ENCODE measurements around the gene XYLT1.

XYLT1 gene

DNA sequence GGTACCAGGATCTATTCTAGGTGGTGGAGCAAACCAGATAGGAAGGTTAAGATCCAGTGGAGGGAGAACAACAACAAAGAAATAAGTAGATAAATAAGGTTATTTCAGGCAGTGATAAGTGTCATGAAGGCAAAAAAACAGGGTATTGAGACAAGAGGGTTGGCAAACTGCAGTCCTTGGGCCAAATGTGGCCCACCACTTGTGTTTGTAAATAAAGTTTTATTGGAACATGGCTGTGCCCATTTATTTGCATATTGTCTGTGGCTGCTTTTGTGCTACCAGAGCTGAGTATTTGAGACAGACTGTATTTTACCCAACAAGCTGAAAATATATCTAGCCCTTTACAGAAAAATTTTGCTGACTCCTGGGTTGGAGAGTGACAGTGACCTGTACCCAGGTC, 361.3 kb downstream of the XYLT1 start:
- no peak overlapping the region for H3K4me3 ChIP-seq (ENCODE audit: low read depth, low read length)
- no peak for DNase-seq (ENCODE audit: low read depth)
- TF ChIP-seq, protein P1, sequence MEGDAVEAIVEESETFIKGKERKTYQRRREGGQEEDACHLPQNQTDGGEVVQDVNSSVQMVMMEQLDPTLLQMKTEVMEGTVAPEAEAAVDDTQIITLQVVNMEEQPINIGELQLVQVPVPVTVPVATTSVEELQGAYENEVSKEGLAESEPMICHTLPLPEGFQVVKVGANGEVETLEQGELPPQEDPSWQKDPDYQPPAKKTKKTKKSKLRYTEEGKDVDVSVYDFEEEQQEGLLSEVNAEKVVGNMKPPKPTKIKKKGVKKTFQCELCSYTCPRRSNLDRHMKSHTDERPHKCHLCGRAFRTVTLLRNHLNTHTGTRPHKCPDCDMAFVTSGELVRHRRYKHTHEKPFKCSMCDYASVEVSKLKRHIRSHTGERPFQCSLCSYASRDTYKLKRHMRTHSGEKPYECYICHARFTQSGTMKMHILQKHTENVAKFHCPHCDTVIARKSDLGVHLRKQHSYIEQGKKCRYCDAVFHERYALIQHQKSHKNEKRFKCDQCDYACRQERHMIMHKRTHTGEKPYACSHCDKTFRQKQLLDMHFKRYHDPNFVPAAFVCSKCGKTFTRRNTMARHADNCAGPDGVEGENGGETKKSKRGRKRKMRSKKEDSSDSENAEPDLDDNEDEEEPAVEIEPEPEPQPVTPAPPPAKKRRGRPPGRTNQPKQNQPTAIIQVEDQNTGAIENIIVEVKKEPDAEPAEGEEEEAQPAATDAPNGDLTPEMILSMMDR (IDR thresholded peaks at IDR 0.05; ENCODE audit: insufficient read depth, low read depth, low read length, missing control alignments), result no peak

DNA sequence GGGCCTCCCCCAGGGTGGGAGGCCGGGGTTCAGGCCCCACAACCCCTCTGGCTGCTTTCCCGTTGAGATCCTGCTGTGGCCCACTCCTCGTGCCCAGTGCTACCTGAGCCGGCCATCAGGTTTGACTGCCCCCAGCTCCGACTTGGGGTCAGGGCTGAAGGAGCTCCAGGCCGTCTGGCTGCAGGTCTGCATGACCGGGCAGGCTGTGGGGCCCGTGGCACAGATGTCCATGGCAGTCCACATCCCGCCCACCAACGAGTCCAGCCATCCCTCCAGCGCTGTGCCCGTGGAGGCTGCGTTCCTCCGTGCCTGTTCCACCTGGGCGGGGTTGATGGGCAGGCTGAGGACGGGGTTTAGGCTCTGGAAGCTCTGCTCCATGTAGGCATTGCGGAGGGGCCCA, 362.2 kb downstream of the XYLT1 start:
- no peak overlapping the region for H3K4me3 ChIP-seq (ENCODE audit: low read depth, low read length)
- DNase-seq (ENCODE audit: low read depth), result no peak
- TF ChIP-seq, protein P1 (IDR thresholded peaks at IDR 0.05; ENCODE audit: insufficient read depth, low read depth, low read length, missing control alignments), result no peak

DNA sequence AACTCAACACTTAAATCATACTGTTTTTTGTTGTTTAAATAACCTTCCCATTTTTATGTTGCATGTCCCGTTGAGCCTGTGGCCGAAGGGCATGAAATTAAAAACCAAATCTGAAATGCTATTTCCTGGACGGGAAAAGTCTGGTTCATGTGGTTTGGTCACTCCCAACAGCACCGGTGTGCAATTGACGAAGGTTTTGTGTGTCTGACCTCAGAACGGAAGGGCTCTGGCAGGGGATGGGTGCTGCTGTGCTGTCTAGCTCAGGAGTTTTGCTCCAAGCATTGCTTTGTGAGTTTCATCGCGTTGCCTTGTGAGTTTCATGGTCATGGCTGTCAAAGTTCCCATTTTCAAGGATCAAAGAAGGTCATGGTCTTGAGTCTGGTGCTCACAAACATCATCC, 363.3 kb downstream of the XYLT1 start:
- H3K4me3 ChIP-seq (ENCODE audit: low read depth, low read length), result no peak overlapping the region
- TF ChIP-seq, protein P1 (IDR thresholded peaks at IDR 0.05; ENCODE audit: insufficient read depth, low read depth, low read length, missing control alignments), result no peak
- no peak for DNase-seq (ENCODE audit: low read depth)

DNA sequence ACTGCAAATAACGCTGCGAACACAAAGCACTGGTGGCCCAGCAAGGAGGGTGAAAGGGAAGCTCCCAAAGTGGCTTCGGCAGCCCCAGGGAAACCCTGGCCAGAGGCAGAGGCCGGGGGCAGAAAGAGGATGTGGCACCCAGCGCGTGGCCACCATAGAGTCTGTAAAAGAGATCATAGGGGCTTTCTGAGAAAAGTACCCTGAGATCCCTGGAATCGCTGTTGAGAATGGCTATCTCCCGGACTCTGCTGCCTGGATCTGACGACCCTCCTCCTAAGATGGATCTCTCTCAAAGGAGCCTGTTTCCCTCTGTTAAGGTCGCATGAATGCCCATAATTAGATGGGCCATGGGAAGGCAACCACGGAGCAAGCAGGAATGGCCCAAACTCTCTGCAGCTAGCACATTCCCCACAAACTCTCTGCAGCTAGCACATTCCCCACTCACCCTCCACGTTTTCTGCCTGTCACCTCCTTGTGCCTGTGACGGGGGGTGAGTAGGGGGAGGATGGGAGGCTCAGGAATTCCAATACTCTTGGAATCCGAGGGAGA, 364.4 kb downstream of the XYLT1 start:
- no peak overlapping the region for H3K4me3 ChIP-seq (ENCODE audit: low read depth, low read length)
- peak; percentile 50 for DNase-seq (ENCODE audit: low read depth)
- TF ChIP-seq, protein P1 (IDR thresholded peaks at IDR 0.05; ENCODE audit: insufficient read depth, low read depth, low read length, missing control alignments), result no peak

DNA sequence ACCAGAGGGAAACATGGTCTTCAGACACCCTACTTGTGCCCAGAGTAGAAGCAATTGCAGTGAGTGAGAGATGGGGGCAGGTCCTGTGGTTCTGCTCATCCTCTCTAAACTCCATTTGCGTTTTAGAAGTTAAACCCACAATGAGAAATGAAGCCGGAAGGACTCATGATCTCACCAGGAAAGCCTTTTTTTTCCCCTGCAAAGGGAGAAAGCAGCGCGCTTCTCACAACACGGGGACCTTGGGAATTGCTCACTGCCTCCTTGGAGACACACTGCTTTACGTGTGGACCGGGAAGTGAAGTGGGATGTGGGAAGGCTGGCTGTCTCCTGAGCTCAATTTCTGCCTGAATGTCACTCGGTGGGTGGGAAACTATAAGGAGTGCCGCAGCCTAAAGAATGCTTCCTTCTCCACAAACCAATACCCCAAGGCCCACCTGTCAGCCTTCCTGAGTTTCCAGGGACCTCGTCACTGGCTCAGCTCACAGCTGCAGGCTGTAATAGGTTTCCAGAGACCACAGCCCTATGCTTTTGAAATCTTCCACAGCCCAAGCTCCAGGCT, 365.4 kb downstream of the XYLT1 start:
- no peak overlapping the region for H3K4me3 ChIP-seq (ENCODE audit: low read depth, low read length)
- TF ChIP-seq, protein P1 (IDR thresholded peaks at IDR 0.05; ENCODE audit: insufficient read depth, low read depth, low read length, missing control alignments), result no peak
- DNase-seq (ENCODE audit: low read depth), result no peak

DNA sequence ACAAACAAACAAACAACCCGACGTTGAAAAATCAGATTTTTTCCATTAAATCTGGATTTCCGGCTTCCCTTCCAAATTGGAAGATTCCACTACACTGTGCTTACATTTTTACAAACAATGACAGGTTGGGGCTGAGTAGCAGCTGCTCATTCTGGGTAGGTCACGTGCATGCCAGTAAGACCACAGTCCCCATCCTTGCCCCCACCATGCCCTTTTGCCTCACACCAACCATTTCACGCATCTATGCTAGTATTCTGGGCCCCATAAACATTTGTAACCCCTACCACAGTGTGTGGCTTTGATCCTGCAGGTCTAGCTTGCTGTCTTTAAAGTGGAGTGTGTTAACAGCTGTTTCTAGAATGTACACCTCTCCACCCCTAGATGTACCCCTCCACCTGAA, 366.1 kb downstream of the XYLT1 start:
- no peak for DNase-seq (ENCODE audit: low read depth)
- no peak overlapping the region for H3K4me3 ChIP-seq (ENCODE audit: low read depth, low read length)
- TF ChIP-seq, protein P1 (IDR thresholded peaks at IDR 0.05; ENCODE audit: insufficient read depth, low read depth, low read length, missing control alignments), result no peak

DNA sequence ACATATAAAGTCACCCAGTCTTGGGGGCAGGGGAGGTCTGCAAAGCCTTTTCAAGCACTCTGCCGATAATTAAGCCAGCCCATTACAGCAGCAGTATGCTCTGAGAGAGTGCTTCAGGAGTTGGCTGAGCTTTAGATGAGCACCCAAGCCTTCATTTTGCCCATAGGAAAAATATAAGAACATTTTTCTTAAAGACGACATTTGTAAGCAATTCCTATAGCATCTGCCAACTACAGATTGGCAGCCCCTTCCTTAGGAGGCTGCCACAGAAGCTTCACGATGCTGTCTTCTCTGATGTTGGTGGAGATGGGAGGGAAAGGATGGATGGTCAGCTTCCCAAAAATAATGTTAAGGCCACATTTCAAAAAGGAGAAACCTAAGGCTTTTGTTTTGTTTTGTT, 367.5 kb downstream of the XYLT1 start:
- DNase-seq (ENCODE audit: low read depth), result no peak
- no peak overlapping the region for H3K4me3 ChIP-seq (ENCODE audit: low read depth, low read length)
- TF ChIP-seq, protein P1 (IDR thresholded peaks at IDR 0.05; ENCODE audit: insufficient read depth, low read depth, low read length, missing control alignments), result no peak

Measured in GM12865 (cell line).